SH-SY5Y (cell line): ENCODE results near the gene PLCB4.

ENCODE experiments used
- GATA2 ChIP-seq: IDR thresholded peaks from 2 replicates; pipeline ENCODE4 v1.6.1; 2011; ENCODE audit warnings: mild to moderate bottlenecking, low read depth, low read length
- GATA3 ChIP-seq: IDR thresholded peaks from 2 replicates; pipeline ENCODE4 v1.6.1; 2011; ENCODE audit warnings: low read depth, mild to moderate bottlenecking, low read length, moderate library complexity

DNA sequence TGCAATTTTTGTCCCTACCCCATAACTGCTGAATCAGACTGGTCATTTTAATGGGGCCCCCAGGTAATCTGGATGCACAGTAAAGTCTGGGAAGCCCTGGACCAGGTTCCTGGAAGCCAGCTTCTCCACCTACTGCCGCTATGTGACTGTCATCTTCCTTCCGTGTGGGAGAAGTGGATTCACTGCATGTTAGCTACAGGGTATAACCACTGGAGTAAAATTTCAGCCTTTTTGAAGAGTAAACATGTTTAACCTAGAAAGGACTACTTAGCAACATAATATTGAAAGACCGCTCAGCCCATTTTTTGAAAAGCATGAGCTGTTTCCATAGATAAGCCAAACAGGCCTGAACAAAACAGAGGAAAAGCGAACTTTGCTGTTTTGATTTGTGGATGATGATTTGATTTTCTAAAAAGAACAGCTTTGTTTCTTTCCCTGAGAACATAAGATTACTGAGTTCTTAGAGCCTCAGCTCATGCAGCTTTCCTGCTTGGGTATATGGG is 208.1 kb downstream of the PLCB4 start:
- TF ChIP-seq GATA2 (no peak), GATA3 (no peak)
